GM19239 (cell line): Measurements from ENCODE around the gene SORCS3.

Experiments used
- DNase-seq: peaks from one replicate; pipeline ENCODE4 v3.0.0; 2011; ENCODE audit warnings: low spot score; ENCODE audit not compliant: insufficient read length
- FAIRE-seq: peaks from 2 replicates; lab custom pipeline; 2011; peaks lifted over from hg19 to GRCh38; lab: Jason Lieb, UNC

Gene SORCS3

DNA sequence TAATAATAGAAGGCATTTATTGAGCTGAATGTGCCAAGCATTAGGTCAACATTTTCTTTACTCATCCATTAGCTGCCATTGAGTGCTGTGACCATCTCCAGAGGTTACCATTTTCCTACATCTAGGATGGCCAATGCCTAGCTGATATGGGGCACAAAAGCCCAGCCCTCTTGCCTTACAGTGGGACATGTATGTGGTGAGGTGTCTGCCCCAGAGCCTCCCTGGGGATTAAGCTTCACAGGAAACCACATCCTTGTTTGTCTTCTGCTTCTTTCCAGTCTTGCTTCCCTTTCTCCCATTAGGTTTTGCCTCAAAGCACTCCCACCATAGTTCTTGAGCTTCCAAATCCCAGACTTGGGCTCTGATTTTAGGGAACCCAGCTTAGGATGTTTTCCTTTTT is 258.7 kb downstream of the SORCS3 start:
- FAIRE-seq (no peak), DNase-seq (no peak)

DNA sequence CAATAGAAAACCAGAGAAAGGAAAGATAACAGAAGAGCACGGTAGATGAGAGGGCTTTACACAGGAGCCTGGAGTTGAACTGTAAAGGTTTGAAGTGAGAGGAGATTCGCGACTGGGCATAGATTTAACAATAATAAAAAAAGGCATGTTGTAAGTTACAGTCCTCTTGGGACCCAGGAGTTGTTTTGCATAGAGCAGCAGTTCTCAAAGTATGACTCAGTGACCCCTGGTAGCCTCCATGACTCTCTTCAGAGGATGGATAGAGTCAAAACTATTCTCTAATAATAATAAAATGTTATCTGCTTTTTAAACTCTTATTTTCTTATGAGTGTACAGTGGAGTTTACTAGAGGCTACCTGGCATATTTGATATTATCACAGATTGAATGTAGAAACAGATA is 262.3 kb downstream of the SORCS3 start:
- FAIRE-seq: no peak
- no peak for DNase-seq

DNA sequence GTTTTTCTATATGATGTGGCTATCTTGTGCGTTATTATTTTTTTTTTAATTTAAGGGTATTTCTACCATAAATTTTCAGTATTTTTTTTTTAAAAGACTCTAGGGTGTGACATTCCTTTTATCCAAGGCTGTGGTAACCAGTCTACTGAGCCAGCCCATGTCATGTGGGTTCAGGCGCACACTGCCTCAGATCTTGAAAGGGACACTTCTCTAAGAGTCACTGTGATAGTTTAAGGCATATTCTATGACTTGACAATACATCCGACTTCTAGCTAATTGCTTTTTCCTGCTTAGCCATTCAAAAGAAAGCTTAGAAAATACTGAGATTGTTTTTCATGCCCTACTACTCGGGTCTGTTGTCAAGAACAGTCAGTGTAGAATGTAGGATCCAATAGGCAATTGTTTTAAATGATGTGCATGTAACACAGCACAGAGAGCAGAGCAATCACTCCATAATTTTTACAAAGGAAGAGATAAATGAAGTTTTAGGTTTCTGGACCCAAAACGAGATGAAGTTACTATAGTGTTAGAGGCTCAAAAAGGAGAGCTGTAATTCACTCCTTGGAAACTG is 263.7 kb downstream of the SORCS3 start:
- DNase-seq (no peak), FAIRE-seq (no peak)

DNA sequence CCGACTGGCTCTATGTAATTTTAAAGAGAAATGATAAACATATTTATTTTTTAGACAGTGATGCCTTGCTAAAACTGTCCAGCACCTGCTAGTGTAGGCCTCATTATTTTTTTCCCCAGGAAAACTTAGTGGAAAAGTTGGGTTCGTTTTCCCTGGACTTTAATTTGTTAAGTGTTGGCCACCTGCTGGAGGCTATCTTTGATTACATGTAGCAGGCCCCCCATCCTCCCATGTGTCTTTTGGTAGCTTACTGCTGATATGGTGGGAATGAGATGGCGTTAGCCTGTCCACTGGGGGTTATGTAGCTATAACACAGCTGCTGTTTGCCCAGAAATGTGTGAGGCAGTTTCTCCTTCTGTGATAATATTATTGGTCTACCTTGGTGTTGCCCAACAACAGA is 265.0 kb downstream of the SORCS3 start:
- no peak for DNase-seq
- FAIRE-seq: no peak

DNA sequence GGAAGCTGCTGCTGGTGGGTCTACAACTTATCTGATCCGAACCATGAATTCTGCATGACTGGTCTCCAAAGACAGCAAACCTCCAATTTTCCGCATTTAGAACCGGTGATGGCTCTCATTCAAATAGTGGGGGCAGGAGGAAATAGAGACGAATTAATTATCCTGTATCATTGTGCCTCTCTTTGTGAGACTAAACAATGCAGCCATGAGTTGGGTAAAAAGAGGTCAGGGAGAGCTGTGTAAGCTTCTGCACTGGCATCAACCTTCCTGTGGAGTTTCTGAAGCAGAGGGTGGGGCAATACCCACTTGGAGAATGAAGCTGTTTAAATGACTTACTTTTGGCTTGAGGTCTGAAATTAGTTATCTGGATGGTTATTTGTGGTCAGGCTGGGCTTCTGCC is 266.4 kb downstream of the SORCS3 start:
- FAIRE-seq: no peak

DNA sequence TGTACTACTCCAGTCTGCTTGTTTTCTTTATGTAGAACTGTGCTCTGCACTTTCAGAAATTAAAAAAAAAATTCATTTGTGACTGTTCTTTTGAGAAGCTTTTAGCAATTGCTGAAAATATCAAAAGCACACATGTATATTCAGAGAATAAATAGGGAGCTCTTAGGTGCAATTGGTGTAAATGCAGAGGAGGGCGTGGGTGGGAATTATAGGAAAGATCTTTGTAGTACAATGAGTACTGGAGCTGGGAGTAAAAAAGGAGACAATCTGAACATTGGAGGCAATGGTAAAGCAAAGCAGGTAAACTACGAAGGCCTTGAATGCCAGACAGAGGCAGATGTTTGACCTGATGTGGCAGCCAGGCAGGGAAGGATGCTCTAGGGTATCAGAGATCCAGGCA is 267.5 kb downstream of the SORCS3 start:
- DNase-seq: no peak
- no peak for FAIRE-seq

More for the DNA sequence above, 266.4 kb downstream of the SORCS3 start:
- DNase-seq: no peak

DNA sequence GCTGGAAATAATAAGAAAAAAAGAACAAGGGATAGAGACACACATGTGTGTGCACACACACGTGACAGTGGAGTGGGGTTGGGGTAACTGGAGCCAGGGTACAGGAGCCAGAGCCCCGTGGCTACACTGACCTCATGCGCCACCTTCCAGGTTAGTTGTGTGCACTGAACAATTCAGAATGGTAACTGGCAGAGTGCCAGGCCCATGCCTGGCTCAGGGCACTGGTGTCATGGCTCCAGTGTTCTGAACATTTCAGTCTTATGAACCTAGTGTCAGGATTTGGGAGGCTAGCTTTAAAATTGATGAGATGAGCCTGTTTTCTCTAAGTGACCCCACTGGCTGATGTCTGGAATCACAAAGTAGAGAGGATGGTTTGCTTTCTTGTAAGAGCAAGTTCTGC is 269.6 kb downstream of the SORCS3 start:
- no peak for FAIRE-seq

DNA sequence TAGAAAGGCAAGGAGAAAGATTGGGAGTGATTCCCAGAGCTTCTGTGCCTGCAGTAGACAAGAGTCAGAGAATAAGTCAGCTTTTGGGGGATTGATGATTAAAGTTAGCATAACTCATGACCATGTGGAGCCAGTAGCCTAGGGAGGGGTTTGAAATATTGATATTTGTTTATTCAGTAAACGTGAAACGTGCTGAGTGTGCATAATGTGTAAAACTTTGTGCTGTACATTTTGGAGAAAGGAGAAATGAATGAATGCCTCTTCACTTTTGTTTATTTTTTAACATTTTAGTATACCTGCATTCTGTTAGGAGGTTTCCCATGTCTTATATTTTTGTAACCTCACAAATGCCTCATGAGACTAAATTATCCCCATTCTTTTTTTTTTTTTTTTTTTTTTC is 272.3 kb downstream of the SORCS3 start:
- no peak for FAIRE-seq
- DNase-seq: no peak

More for the DNA sequence above, 269.6 kb downstream of the SORCS3 start:
- no peak for DNase-seq

DNA sequence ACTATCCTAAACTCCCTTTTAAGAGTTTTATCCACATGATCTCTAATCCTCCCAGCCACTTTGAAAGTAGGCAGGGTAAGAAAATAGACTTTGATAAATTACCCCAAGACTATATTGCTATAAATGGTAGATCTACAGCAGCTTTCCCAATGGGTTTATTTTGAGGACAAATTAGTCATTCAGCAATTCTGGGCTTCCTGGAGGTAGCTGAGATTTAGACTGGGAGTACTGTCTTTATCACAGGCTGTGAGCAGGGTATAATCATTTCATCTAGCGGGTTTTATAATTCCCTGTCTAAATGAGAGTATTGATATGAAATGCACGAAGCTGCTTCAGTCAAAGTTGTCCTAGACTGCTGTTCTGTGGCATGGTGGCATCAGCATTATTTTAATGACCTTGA is 279.4 kb downstream of the SORCS3 start:
- DNase-seq (no peak), FAIRE-seq (no peak)

DNA sequence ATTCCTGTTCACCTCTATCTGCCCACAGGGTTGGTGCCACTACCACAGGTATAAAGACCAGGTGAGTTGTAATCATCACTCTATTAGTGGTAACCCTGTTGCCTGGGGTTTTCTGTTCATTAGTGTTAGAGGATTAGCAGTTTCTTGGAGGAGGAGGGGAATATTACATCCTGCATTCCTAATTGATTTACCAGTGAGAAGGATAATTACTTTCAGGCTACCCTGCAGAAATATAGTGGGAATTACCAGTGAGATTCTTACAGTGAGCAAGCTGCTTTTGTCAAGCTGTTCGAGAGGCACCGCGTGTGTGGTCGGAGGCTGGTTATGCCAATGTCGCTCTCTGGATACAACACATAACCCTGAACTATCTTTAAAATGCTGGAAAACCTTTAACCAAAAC is 280.7 kb downstream of the SORCS3 start:
- no peak for DNase-seq
- FAIRE-seq: no peak

DNA sequence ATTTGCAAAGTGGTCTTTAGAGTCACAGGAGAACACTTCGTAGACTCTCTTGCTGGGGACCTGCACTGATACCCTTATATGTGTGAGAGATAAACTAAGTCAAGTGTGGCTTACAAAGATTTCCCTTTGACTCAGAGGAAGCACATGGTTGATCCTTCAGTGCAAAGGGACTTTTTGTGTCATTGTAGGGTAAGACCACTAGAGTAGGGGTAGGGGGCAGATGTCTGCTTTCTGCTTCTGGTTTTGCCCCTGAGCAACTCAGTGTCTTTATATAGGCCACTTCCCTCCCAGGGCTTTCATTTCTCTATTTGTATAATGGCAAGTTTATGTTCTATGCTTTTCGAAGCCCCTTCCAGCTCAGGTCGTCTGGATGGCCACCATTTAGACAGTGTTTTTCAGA is 281.7 kb downstream of the SORCS3 start:
- no peak for DNase-seq
- no peak for FAIRE-seq

DNA sequence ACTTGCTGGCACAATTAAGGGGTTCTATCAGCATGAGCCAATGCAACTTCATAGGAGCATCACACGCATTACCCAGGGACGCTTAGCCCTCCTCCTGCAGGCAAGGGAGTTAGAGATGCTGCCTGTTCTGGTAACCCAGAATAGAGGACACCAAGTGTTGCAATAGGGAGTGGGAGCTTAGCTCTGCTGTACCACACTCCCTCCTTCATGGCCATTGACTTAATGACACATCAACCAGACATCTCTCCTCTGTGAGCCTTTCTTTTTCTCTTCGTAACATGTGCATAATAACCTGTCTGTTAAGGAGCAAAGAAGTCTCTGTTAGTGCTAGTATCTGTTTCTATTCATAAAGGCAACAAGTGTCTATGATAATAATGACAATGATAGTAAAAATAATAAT is 282.4 kb downstream of the SORCS3 start:
- FAIRE-seq (no peak), DNase-seq (no peak)

DNA sequence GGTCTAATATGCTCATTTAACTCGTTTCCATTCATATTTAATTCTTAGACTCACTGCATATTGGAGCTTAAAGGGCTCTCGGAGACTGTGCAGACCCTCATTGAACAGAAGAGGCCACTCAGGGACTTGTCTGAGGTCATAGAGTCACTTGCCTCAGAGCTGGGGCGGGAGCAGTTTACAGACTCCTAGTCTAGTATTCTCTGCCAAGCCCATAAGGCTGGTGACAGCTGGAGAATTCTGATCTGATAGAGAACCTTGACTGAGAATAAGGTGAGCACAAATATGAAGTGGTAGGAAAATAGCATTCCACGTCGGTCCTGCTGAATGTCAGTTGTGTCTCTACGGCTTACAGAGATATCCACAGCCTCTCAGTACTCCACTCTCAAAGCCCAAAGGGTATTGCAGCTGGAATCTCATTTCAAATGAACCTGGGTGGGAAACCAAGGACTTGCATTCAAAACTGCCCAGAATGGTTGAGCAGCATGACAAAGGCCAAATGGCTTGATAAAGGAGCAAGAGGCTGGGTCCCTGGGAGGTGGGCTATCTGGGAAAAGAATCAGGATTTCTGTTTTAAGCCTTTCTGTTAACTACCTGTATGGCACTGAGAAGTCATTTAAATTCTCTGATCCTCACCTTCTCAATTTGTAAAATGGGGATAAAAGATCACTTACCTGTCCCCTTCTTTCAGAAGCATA is 283.2 kb downstream of the SORCS3 start:
- no peak for FAIRE-seq

DNA sequence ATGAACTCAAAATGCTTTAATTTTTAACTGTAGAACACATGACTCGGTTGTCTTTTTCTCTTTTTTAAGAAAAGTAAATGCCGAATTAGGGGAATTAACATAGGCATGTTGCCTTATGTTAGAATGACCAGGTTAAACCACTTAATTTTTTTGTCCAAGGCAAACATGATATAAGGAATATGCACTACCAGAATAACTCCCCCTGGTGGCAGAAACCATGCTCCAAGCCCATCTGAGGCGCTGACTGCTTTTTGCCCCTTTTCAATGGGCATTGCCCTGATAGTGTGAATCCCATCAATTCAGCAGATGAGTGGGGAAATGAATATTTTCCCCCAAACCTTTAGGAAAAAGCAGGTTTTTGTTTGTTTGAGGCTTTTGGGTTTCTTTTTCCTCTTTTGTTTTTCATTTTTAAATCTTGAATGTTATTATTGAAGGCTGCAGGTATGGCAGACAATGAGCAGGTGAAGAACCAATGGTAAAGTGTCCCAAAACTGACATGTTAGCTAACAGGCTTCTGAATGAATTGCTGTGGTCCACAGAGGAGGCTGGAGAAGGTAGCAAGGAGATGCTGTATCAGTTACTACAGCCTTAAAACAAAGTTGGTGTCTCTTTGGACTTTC is 284.3 kb downstream of the SORCS3 start:
- FAIRE-seq (peak; percentile 4), DNase-seq (peak; percentile 7)

More for the DNA sequence above, 283.2 kb downstream of the SORCS3 start:
- DNase-seq: no peak

DNA sequence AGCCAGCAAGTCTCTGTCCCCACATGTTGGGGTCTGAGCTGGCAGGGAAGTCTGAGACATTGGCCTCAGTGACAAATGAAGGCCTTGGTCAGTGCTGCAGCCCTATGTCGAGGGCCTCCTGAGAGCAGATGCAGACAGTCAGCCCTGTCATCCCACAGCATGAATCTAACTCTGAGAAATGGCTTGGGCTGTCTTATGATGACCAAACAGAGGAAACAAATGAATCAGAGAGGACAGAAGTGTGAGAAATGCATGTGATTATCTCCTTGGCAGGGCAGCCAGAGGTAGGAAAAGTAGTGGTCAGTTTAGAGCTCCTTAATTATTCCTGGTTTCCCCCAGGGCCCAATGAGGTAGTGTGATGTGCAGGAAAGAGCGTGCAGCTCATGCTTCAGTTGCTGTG is 287.6 kb downstream of the SORCS3 start:
- no peak for FAIRE-seq
- DNase-seq: no peak

DNA sequence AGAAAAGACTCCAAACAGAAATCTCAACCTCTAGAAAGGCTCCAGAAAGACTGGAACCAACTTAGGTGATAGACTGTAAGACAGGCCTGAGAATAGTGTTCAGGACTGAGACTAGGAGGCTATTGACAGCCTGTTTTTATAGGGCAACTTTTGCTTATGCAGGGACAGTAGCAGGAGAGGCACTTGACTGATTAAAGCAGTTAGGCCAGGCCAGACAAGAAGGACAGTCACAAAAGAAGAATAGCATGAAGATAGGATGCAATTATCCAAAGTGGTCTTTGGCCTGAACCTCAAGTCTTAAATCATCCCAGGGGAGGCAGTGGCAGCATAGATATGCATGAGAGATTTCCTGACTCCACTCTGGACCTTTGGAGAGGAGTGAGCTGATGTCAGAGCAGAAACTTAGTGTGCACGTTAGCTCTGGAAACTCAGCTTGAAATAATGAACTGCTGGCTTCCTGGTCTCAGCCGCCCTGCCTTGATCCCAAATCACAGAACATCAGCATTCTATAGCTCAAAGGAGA is 290.6 kb downstream of the SORCS3 start:
- no peak for DNase-seq
- FAIRE-seq: no peak

DNA sequence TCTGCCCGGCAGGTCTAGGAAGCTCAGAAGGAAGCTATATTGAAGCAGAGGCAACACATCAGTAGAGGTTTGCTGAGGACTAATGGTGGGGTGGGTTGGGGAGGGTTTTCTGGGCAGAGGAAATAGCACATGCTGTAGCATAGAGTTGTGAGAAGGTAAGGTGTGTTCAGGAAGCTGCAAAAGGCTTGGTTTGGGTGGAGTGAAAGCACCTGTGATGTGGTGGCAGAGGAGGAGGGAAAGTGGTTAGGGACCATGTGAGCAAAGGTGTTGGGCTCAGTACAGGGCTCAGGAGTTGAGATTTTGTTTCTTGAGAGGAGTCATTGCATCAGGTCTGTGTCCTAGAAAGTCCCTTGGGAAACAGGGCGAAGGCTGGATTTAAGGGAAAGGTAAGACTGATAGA is 294.6 kb downstream of the SORCS3 start:
- no peak for FAIRE-seq
- no peak for DNase-seq

DNA sequence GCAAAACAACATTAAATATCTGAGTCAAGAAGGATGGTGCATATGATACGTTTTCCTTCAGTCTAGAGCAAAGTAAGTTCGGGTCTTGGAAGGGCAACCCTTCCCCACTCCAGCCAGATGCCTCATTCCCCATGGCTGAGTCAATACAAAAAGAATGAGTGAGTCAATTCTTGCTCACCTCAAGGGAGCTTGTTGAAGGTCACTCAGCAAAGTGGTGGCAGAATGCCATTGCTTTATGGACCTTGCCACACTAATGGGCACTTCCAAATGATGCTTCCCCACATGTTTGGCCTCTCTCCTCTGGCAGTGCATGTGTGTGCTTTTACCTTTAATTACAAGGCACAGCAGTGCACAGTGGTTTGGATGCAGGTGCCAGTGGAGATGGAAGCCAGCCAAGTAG is 296.5 kb downstream of the SORCS3 start:
- FAIRE-seq (no peak), DNase-seq (no peak)

DNA sequence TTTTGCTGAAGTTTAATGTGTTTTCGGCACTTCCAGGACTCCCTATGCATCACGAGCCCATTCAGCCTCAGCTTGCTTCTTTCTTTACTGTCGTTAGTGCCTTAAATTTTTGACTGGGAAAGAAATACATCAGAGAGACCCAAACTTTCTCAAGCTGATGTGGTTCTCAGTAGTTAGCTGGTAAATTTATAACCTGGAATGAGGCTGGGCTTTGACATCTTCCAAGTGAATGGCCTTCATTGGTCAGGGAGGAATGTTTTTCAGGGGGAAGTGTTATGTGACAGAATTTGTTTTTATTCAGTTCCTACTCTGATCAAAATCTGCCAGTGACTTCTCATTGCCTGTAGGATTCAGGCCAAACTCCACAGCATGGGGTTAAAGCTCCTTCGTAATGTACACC is 296.9 kb downstream of the SORCS3 start:
- FAIRE-seq: no peak
- DNase-seq: no peak

DNA sequence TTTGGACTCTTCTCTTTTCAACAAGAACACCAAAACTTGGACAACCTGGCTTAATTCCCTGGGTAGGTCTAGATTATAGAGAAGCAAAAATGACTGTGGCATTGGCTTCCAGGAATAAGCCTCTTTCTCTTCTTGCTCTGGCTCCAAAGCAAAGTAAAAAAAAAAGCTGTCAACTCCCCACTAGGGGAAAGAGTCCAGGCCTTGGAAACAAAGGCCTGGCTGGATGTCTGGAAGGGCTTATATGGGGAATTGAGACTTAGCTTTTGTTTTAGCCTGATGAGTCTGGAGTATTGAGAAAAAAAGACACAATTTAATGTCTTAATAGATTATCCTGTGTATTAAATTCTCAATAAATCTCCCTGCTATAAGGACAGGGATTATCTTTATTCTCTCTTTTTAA is 300.6 kb downstream of the SORCS3 start:
- FAIRE-seq: no peak

DNA sequence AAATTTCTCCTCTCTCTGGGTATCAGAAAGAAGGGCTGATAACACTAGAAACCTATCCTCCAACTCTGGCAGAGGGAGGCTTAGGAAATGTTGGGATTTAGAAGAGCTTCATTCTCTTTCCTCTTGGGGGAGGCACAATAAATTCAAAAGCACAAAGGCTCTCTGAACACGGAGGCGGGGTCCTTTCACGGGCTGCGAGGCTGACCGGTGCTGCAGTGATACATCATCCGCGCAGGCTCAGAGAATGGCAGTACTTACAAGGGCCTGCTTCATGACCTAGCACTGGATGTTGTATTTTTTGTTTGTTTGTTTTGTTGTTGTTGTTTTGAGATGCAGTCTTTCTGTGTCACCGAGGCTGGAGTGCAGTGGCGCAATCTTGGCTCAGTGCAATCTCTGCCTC is 306.2 kb downstream of the SORCS3 start:
- FAIRE-seq (no peak), DNase-seq (no peak)

More for the DNA sequence above, 300.6 kb downstream of the SORCS3 start:
- DNase-seq: no peak
